Upper lobe of left lung (tissue), 4 donors: ENCODE results near the gene UBAC2.
A peak's percentile ranks its signal among the peaks of the same experiment; 100 is the strongest.

ENCODE experiments used
- EP300 ChIP-seq, 4 donors: sonication (generic); formaldehyde crosslinking; IDR thresholded peaks; one replicate each; pipeline ENCODE4 v1.5.1; 2017; ENCODE audit warnings: antibody characterized with exemption in 4 of 4, control low read depth in 2 of 4
- POLR2A ChIP-seq, 4 donors: fragments of 450-650 bp; IDR thresholded peaks; one replicate each; pipeline ENCODE4 v1.5.1; 2016 to 2017; ENCODE audit warnings: antibody characterized with exemption in 4 of 4, mild to moderate bottlenecking in 2 of 4
- POLR2AphosphoS5 ChIP-seq, 2 donors: sonication (generic); formaldehyde crosslinking; IDR thresholded peaks; one replicate each; pipeline ENCODE4 v1.5.1; 2017; ENCODE audit warnings: antibody characterized with exemption in 2 of 2
- TF ChIP-seq, protein P1 (sequence below), 6 experiments: fragments of 450-650 bp in 4 of 6; fragments of 200-600 bp in 2 of 6; sonication (generic) in 2 of 6; IDR thresholded peaks; one replicate each; pipeline ENCODE4 v1.5.1; 2016 to 2019; ENCODE audit warnings: antibody characterized with exemption in 6 of 6

DNA sequence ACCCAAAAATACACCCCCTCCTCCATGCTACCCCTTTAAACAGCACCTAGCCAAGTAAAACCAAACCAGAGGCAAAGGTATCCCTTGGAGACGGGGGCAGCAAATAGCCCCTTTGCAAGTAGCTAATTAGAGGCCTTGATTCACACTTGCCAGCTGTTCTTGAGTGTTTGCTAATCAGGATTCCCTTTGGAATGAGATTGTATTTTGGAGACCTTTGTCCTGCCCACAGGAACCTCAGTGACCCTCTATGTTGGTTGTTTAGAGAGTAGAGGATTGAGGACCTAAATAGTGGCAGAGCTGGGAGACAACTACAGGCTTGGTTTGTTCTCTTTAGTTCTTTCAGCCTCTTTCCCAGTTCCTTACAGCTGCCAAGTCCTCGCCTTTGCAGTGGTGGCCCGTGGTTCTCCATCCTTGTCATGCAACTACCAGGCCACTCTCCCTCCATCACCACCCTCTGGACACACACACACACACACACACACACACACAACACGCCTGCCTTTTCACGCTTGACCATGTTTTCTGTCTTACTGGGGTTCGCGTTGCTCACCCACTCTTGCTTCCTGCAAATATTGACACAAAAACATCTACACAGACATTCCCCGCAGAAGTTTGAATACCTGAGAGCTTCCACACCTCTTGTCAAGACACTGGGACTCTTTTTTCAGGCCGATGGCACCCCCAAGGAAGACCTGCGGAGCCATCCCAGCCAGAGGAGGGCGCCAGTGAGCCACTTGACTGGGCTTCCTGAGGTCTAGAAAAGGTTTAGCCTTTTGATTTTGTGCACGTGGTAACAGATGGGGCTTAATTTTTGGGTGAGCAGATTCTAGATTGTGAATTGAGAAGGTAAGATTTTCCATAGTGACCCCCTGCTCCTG, 186.5 kb downstream of the UBAC2 start:
- TF ChIP-seq, protein P1, sequence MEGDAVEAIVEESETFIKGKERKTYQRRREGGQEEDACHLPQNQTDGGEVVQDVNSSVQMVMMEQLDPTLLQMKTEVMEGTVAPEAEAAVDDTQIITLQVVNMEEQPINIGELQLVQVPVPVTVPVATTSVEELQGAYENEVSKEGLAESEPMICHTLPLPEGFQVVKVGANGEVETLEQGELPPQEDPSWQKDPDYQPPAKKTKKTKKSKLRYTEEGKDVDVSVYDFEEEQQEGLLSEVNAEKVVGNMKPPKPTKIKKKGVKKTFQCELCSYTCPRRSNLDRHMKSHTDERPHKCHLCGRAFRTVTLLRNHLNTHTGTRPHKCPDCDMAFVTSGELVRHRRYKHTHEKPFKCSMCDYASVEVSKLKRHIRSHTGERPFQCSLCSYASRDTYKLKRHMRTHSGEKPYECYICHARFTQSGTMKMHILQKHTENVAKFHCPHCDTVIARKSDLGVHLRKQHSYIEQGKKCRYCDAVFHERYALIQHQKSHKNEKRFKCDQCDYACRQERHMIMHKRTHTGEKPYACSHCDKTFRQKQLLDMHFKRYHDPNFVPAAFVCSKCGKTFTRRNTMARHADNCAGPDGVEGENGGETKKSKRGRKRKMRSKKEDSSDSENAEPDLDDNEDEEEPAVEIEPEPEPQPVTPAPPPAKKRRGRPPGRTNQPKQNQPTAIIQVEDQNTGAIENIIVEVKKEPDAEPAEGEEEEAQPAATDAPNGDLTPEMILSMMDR (IDR thresholded peaks at IDR 0.05): peak; percentile 46 to 61 (median 58)
- TF ChIP-seq POLR2A (IDR thresholded peaks at IDR 0.05): no peak
- no peak for TF ChIP-seq POLR2AphosphoS5 (IDR thresholded peaks at IDR 0.05)
- TF ChIP-seq EP300 (IDR thresholded peaks at IDR 0.05): no peak
